Measurements from ENCODE around the gene HIPK2. TPM values are rescaled to one million over a fixed set of nuclear protein-coding genes. Genes with fewer than 3 reads are reported as not detected.

HIPK2 gene
- total RNA-seq, 1 experiment from 2014 or later: 33.4 TPM

DNA sequence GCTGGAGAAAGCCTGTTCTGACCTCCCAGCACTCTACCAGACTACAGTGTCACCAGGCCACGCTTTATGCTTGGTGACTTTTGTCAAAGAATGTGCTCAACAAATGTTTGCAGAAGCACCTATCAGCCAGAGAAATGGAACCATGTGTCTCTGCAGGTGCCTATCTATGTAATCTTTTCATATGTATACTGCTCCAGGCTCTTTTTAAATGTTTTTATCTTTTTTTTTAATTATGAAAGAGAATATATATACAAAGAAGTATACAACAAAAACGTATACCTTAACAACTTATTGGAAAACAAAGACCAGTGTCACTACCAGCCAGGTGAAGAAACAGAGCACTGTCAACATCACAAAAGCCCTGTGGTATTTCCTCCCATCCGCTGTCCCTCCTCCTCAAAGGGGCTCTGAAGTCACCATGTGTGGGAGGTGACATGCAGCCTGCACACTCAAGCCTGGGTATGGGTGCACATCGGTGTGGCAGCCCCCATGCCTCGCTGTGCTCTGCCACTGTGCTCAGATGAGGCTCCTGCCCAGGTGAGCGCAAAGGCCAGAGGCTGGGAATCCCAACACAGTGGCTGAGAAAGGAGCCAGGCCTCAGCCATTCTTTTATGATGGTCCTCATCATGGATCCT, 133.7 kb downstream of the HIPK2 start:
- Mint-ChIP-seq H3K4me3 (ENCODE audit: low read depth, unreplicated experiment) (no peak overlapping the region), H3K9me3 (ENCODE audit: low read depth, unreplicated experiment) (no peaks in the 10 kb centered on the region), H3K36me3 (ENCODE audit: insufficient read depth, unreplicated experiment) (peaks cover 5% of the 10 kb centered on the region), H3K27ac (ENCODE audit: unreplicated experiment) (no peak overlapping the region), H3K27me3 (ENCODE audit: unreplicated experiment) (no peaks in the 10 kb centered on the region), H3K4me1 (ENCODE audit: low read depth, unreplicated experiment) (peaks cover 4% of the 10 kb centered on the region)
- CTCF ChIA-PET: no interaction called here
- no peak for DNase-seq
- TF ChIP-seq CTCF (IDR thresholded peaks at IDR 0.05; ENCODE audit: unreplicated experiment): no peak
- intact Hi-C loops (cut with micrococcal nuclease; ENCODE audit: unreplicated experiment): no loop called here
- no TSS peak for BruUV-seq (replicated peaks)

DNA sequence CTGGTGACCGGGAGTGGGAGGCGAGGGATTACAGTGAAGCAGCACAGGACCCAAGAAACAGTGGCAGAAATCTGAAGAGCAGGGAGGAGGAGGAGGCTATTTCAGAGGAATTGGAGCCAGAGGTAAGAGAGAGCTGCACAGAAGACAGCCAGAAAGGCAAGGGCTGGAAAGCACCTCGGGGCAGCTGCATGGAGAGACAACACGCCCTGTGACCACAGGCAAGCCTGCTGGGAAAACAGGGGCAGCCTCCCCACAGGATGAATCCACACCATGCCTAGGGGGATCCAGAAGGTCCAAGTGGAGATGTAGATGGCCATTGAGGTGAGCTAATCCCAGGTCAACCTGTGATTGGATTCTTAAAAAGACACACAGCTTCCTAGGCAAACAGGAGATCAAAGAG, 135.5 kb downstream of the HIPK2 start:
- CTCF ChIA-PET: no interaction called here
- Mint-ChIP-seq H3K27me3 (ENCODE audit: unreplicated experiment) (no peaks in the 10 kb centered on the region), H3K4me1 (ENCODE audit: low read depth, unreplicated experiment) (no peaks in the 10 kb centered on the region), H3K4me3 (ENCODE audit: low read depth, unreplicated experiment) (no peak overlapping the region), H3K27ac (ENCODE audit: unreplicated experiment) (no peak overlapping the region), H3K9me3 (ENCODE audit: low read depth, unreplicated experiment) (no peaks in the 10 kb centered on the region), H3K36me3 (ENCODE audit: insufficient read depth, unreplicated experiment) (peaks cover 5% of the 10 kb centered on the region)
- intact Hi-C loops (cut with micrococcal nuclease; ENCODE audit: unreplicated experiment): no loop called here
- no peak for TF ChIP-seq CTCF (IDR thresholded peaks at IDR 0.05; ENCODE audit: unreplicated experiment)
- BruUV-seq (replicated peaks): no TSS peak
- DNase-seq: no peak

DNA sequence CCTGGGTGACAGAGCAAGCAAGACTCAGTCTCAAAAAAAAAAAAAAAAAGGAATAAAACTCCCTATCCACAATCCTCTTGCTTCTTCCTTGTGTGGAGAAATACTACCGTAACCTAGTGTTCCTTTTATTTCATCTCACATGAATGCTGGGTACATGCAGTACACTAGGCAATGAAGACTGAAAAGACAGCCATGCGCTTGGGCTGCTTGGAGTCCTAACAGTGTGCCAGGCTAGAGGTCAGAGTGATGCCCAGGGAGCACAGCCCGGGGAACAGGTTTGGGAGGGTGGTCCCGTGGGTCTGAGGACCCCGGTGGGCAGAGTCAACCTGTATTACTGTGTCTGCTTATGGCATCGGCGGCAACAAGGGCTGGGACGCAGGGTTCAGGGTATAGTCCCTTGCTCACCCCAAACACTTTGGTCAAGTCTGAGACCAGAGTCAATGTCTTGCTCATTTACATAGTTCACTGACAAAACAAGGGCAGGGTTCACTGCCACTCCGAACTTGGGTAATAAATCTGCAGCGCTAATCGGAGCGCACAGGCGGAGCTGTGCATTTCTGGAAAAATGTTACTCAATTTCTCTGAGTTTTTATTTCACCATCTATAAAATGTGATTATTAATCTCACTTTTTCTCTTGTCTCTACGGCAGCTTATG, 136.3 kb downstream of the HIPK2 start:
- H3K27me3 Mint-ChIP-seq (ENCODE audit: unreplicated experiment): no peaks in the 10 kb centered on the region
- no peak overlapping the region for H3K4me3 Mint-ChIP-seq (ENCODE audit: low read depth, unreplicated experiment)
- no peaks in the 10 kb centered on the region for H3K4me1 Mint-ChIP-seq (ENCODE audit: low read depth, unreplicated experiment)
- H3K36me3 Mint-ChIP-seq (ENCODE audit: insufficient read depth, unreplicated experiment): peaks cover 5% of the 10 kb centered on the region
- intact Hi-C loops (cut with micrococcal nuclease; ENCODE audit: unreplicated experiment): no loop called here
- CTCF ChIA-PET: no interaction called here
- no peak overlapping the region for H3K27ac Mint-ChIP-seq (ENCODE audit: unreplicated experiment)
- no peak for DNase-seq
- TF ChIP-seq CTCF (IDR thresholded peaks at IDR 0.05; ENCODE audit: unreplicated experiment): no peak
- H3K9me3 Mint-ChIP-seq (ENCODE audit: low read depth, unreplicated experiment): no peaks in the 10 kb centered on the region
- no TSS peak for BruUV-seq (replicated peaks)

DNA sequence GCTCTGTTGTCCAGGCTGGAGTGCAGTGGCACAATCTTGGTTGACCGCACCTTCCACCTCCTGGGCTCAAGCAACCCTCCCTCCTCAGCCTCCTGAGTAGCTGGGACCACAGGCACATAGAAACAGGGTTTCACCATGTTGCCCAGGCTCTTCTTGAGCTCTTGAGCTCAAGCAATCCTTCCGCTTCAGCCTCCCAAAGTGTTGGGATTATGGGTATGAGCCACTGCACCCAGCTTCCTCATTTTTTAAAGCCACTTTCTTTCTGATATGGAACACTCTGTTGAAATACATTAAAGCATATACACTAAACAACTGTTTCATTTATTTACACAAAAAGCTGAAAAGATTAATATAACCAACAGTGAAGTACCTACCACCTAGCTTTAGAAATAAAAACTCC, 137.1 kb downstream of the HIPK2 start:
- DNase-seq: no peak
- Mint-ChIP-seq H3K9me3 (ENCODE audit: low read depth, unreplicated experiment) (no peaks in the 10 kb centered on the region), H3K4me3 (ENCODE audit: low read depth, unreplicated experiment) (no peak overlapping the region), H3K36me3 (ENCODE audit: insufficient read depth, unreplicated experiment) (peaks cover 5% of the 10 kb centered on the region), H3K4me1 (ENCODE audit: low read depth, unreplicated experiment) (no peaks in the 10 kb centered on the region), H3K27me3 (ENCODE audit: unreplicated experiment) (no peaks in the 10 kb centered on the region), H3K27ac (ENCODE audit: unreplicated experiment) (no peak overlapping the region)
- intact Hi-C loops (cut with micrococcal nuclease; ENCODE audit: unreplicated experiment): no loop called here
- BruUV-seq (replicated peaks): no TSS peak
- CTCF ChIA-PET: no interaction called here
- TF ChIP-seq CTCF (IDR thresholded peaks at IDR 0.05; ENCODE audit: unreplicated experiment): no peak

All from Calu3 (cell line).